HepG2 (cell line): Measurements from ENCODE around the gene DENND5B. TPM values are rescaled to one million over a fixed set of nuclear protein-coding genes. Genes with fewer than 3 reads are reported as not detected.

Experiments used
- FLYWCH1 ChIP-seq: sonication (generic); formaldehyde crosslinking; IDR thresholded peaks from 2 replicates; pipeline ENCODE4 v1.8.1; 2023; ENCODE audit warnings: mild to moderate bottlenecking, missing genetic modification reagents
- FOSL2 ChIP-seq: sonication (generic); formaldehyde crosslinking; IDR thresholded peaks from 2 replicates; pipeline ENCODE4 v1.4.0; 2020; ENCODE audit warnings: missing genetic modification reagents
- HBP1 ChIP-seq: IDR thresholded peaks from 2 replicates; pipeline ENCODE4 v1.6.1; 2016; ENCODE audit warnings: low read depth, control low read depth
- MIER2 ChIP-seq: IDR thresholded peaks from 2 replicates; pipeline ENCODE4 v1.6.1; 2016; ENCODE audit warnings: missing biosample characterization, missing genetic modification reagents
- NONO ChIP-seq, 2 experiments: fragments of 450-650 bp in 1 of 2; sonication (generic) in 1 of 2; formaldehyde crosslinking in 1 of 2; IDR thresholded peaks in 1 of 2; conservative IDR thresholded peaks in 1 of 2; 2 replicates each; pipeline versions ENCODE4 v1.6.1 to v1.8.0; 2017 to 2022; ENCODE audit warnings: mild to moderate bottlenecking in 1 of 2, missing genetic modification reagents in 1 of 2, moderate library complexity in 1 of 2
- NR2F1 ChIP-seq, 2 experiments: fragments of 450-650 bp in 1 of 2; formaldehyde crosslinking in 1 of 2; IDR thresholded peaks; 2 replicates each; pipeline versions ENCODE4 v1.5.0 to v1.6.1; 2016 to 2020; ENCODE audit warnings: mild to moderate bottlenecking in 1 of 2, missing compliant biosample characterization in 1 of 2, missing genetic modification reagents in 1 of 2, moderate library complexity in 1 of 2
- REST ChIP-seq, 2 experiments: IDR thresholded peaks; 2 replicates each; pipeline ENCODE4 v1.6.1; 2011 to 2012; ENCODE audit warnings: low read length in 2 of 2, borderline replicate concordance in 1 of 2, low read depth in 1 of 2, mild to moderate bottlenecking in 1 of 2, moderate library complexity in 1 of 2
- SIX4 ChIP-seq: sonication (generic); formaldehyde crosslinking; IDR thresholded peaks from 2 replicates; pipeline ENCODE4 v1.4.0; 2020; ENCODE audit warnings: missing genetic modification reagents
- SRSF4 ChIP-seq: fragments of 200-400 bp; formaldehyde crosslinking; IDR thresholded peaks from one replicate; pipeline ENCODE4 v1.6.1; 2018; ENCODE audit warnings: mild to moderate bottlenecking, low read depth, low read length, moderate library complexity; ENCODE audit not compliant: poor library complexity, severe bottlenecking
- YEATS4 ChIP-seq: sonication (generic); formaldehyde crosslinking; IDR thresholded peaks from 2 replicates; pipeline ENCODE4 v1.4.0; 2020; ENCODE audit warnings: missing genetic modification reagents, borderline replicate concordance
- ZNF367 ChIP-seq: sonication (generic); formaldehyde crosslinking; IDR thresholded peaks from 2 replicates; pipeline ENCODE4 v1.4.0; 2020; ENCODE audit warnings: missing genetic modification reagents, borderline replicate concordance
- ZNF543 ChIP-seq: sonication (generic); formaldehyde crosslinking; IDR thresholded peaks from 2 replicates; pipeline ENCODE4 v1.4.0; 2020; ENCODE audit warnings: mild to moderate bottlenecking, missing genetic modification reagents
- ZNF614 ChIP-seq: IDR thresholded peaks from 2 replicates; pipeline ENCODE4 v1.6.1; 2018; ENCODE audit warnings: missing biosample characterization, missing genetic modification reagents, inconsistent platforms, borderline replicate concordance
- ZNF703 ChIP-seq: sonication (generic); formaldehyde crosslinking; IDR thresholded peaks from 2 replicates; pipeline ENCODE4 v1.5.1; 2020; ENCODE audit warnings: missing genetic modification reagents, mild to moderate bottlenecking, moderate library complexity, borderline replicate concordance
- ZNF883 ChIP-seq: sonication (generic); formaldehyde crosslinking; IDR thresholded peaks from 2 replicates; pipeline ENCODE4 v1.5.1; 2020; ENCODE audit warnings: mild to moderate bottlenecking, missing genetic modification reagents; ENCODE audit errors: not compliant biosample characterization
- polyA plus RNA-seq, 8 experiments: library from polyadenylated mRNA; depleted of rRNA in 3 of 8; stranded (reverse) in 7 of 8; unstranded in 1 of 8; fragments of >200 nt; fragmentation: Illumina TruSeq in 4 of 8; extraction: Trizol in 4 of 8; gene quantifications; 2 replicates each; pipeline versions ENCODE4 v1.2.1 to v1.2.3, GENCODE V29; 2011 to 2016; ENCODE audit warnings: low read depth in 4 of 8, missing spikeins in 1 of 8, mixed read lengths in 1 of 8; ENCODE audit not compliant: insufficient read depth in 1 of 8
- total RNA-seq, 5 experiments: library from RNA; depleted of rRNA; stranded (reverse); fragments of >200 nt; fragmentation: Illumina TruSeq; extraction: Trizol; gene quantifications; 2 replicates each; pipeline ENCODE4 v1.2.3, GENCODE V29; 2016; ENCODE audit warnings: low read depth in 1 of 5
- TF ChIP-seq, protein P1 (sequence below): IDR thresholded peaks from 2 replicates; pipeline ENCODE4 v1.4.0; 2020; ENCODE audit warnings: mild to moderate bottlenecking, missing genetic modification reagents
- TF ChIP-seq, protein P2 (sequence below): sonication (generic); formaldehyde crosslinking; IDR thresholded peaks from 2 replicates; pipeline ENCODE4 v1.5.0; 2020; ENCODE audit warnings: missing genetic modification reagents
- TF ChIP-seq, protein P3 (sequence below): IDR thresholded peaks from 2 replicates; pipeline ENCODE4 v1.6.1; 2016; ENCODE audit warnings: mild to moderate bottlenecking, missing biosample characterization, missing genetic modification reagents
- TF ChIP-seq, protein P4 (sequence below): IDR thresholded peaks from 2 replicates; pipeline ENCODE4 v1.6.1; 2016; ENCODE audit warnings: missing genetic modification reagents, missing compliant biosample characterization

The DENND5B gene
- total and polyA plus RNA-seq, 2 of the 13 experiments (the other 11 are each of a cell fraction or from before 2014, with no cell fraction given) = 14.7 to 18.7 TPM

DNA sequence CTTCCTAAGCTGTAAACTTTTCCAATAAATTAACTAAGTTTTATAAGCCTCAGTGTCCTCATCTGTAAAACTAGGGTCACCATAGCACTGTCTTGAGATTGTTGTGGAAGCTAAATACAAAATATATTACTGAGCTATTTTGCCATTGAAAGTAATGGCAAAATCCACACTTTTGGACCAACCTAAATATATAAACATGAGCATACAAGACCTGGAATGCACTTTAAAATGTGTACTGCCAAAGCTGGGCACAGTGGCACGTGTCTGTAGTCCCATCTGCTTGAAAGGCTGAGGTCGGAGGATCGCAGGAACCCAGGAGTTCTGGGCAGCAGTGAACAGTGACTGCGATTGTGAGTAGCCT, 235.2 kb downstream of the DENND5B start (continued):
- peak; percentile 4; the same call in 1 of the 2 replicates for TF ChIP-seq YEATS4 (CRISPR knock-in tag)
- 0 out of 2 replicates have a peak, but pooled peaks have one; percentile 1 for TF ChIP-seq FOSL2 (CRISPR knock-in tag)
- TF ChIP-seq ZNF614 (CRISPR knock-in tag) = no peak
- TF ChIP-seq FLYWCH1 (CRISPR knock-in tag) = no peak
- TF ChIP-seq HBP1 = peak; percentile 1; the same call in 1 of the 2 replicates
- TF ChIP-seq, protein P1, sequence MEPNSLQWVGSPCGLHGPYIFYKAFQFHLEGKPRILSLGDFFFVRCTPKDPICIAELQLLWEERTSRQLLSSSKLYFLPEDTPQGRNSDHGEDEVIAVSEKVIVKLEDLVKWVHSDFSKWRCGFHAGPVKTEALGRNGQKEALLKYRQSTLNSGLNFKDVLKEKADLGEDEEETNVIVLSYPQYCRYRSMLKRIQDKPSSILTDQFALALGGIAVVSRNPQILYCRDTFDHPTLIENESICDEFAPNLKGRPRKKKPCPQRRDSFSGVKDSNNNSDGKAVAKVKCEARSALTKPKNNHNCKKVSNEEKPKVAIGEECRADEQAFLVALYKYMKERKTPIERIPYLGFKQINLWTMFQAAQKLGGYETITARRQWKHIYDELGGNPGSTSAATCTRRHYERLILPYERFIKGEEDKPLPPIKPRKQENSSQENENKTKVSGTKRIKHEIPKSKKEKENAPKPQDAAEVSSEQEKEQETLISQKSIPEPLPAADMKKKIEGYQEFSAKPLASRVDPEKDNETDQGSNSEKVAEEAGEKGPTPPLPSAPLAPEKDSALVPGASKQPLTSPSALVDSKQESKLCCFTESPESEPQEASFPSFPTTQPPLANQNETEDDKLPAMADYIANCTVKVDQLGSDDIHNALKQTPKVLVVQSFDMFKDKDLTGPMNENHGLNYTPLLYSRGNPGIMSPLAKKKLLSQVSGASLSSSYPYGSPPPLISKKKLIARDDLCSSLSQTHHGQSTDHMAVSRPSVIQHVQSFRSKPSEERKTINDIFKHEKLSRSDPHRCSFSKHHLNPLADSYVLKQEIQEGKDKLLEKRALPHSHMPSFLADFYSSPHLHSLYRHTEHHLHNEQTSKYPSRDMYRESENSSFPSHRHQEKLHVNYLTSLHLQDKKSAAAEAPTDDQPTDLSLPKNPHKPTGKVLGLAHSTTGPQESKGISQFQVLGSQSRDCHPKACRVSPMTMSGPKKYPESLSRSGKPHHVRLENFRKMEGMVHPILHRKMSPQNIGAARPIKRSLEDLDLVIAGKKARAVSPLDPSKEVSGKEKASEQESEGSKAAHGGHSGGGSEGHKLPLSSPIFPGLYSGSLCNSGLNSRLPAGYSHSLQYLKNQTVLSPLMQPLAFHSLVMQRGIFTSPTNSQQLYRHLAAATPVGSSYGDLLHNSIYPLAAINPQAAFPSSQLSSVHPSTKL (CRISPR knock-in tag) = peak; percentile 2; the same call in 1 of the 2 replicates
- no peak for TF ChIP-seq REST (IDR thresholded peaks at IDR 0.05; ENCODE audit: borderline replicate concordance in 1 of 2, low read depth in 1 of 2, low read length in 2 of 2)
- TF ChIP-seq, protein P2, sequence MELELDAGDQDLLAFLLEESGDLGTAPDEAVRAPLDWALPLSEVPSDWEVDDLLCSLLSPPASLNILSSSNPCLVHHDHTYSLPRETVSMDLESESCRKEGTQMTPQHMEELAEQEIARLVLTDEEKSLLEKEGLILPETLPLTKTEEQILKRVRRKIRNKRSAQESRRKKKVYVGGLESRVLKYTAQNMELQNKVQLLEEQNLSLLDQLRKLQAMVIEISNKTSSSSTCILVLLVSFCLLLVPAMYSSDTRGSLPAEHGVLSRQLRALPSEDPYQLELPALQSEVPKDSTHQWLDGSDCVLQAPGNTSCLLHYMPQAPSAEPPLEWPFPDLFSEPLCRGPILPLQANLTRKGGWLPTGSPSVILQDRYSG (CRISPR knock-in tag) = no peak
- TF ChIP-seq ZNF883 (CRISPR knock-in tag) = no peak
- no peak for TF ChIP-seq NR2F1 (CRISPR knock-in tag; IDR thresholded peaks at IDR 0.05)
- TF ChIP-seq, protein P3, sequence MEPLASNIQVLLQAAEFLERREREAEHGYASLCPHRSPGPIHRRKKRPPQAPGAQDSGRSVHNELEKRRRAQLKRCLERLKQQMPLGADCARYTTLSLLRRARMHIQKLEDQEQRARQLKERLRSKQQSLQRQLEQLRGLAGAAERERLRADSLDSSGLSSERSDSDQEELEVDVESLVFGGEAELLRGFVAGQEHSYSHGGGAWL (CRISPR knock-in tag) = no peak
- TF ChIP-seq ZNF367 (CRISPR knock-in tag) = no peak
- TF ChIP-seq ZNF543 (CRISPR knock-in tag) = no peak
- no peak for TF ChIP-seq MIER2
- no peak for TF ChIP-seq SRSF4
- no peak for TF ChIP-seq NONO (IDR thresholded peaks at IDR 0.05)
- TF ChIP-seq NONO (CRISPR knock-in tag; conservative IDR thresholded peaks at IDR 0.05) = no peak
- TF ChIP-seq, protein P4, sequence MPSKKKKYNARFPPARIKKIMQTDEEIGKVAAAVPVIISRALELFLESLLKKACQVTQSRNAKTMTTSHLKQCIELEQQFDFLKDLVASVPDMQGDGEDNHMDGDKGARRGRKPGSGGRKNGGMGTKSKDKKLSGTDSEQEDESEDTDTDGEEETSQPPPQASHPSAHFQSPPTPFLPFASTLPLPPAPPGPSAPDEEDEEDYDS (CRISPR knock-in tag) = no peak
- 0 out of 2 replicates have a peak, but pooled peaks have one; percentile 2 for TF ChIP-seq SIX4 (CRISPR knock-in tag)
- no peak for TF ChIP-seq ZNF703 (CRISPR knock-in tag)
